HL-60/S4 treated with retinoic acid at 250 ng/mL for 4 days and 3 days (cell line): ENCODE data around the gene FBF1.
"Not testable (repeated sequence)": the region's sequence is repeated elsewhere in the genome, so short reads cannot be mapped to it uniquely, and the experiment has no call there.

Source experiments
- in situ Hi-C: fragments of 300-500 bp; cut with MboI; formaldehyde crosslinking; loops from 2 replicates; pipeline ENCODE4 v1.7.0; 2022; ENCODE audit warnings: low sequenced_read_pairs

The FBF1 gene

DNA sequence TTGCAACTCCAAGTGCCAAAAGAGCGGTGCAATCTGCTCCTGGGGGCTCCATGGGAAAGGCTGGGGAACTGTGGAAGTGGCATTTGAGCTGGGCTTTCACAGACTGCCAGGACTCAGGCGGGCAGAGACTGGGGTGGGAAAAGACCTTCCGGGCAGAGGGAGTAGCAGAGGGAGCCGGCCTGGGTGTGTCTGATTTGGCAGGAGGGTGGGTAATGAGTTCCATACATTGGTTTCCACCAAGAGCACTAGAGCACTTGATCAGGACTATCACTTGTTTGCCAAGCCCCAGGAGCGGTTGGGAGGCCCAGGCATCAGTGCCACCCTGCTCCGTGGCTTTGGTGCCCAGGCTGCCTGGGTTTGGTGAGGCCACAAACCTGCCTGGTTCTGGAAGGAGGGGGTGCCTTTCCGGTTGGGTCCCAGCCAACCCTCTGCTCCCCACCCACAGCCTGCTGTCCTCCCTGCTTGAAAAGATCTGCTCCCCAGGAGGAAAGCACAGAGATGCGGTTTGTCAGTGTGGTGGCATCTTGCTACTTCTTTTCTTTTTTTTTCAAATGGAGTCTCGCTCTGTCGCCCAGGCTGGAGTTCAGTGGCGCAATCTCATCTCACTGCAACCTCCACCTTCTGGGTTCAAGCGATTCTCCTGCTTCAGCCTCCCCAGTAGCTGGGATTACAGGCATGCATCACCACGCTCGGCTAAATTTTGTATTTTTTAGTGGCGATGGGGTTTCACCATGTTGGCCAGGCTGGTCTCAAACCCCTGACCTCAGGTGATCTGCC lies 59.0 kb downstream of the FBF1 start:
- in situ Hi-C loops: loop anchor here (25.0 kb wide), 1 partner anchor 95 kb away; the partner anchor contains the start of gene UNK

DNA sequence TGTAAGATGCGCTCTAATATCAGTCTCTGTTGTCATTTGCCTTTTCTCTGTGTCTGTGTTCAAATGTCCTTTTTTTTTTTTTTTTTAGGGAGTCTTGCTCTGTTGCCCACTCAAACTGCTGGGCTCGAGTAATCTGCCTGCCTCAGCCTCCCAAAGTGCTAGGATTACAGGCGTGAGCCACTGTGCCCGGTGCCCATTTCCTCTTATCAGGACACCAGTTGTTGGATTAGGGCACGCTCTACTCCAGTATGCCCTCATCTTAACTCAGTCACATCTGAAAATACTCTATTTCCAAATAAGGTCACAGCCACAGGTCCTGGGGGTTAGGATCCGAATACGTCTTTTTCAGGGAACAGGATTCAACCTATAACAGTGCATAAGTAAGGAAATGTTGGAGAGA lies 60.6 kb downstream of the FBF1 start:
- in situ Hi-C loops: loop anchor here (25.0 kb wide), 1 partner anchor 93 kb away; the partner anchor contains the start of gene UNK

DNA sequence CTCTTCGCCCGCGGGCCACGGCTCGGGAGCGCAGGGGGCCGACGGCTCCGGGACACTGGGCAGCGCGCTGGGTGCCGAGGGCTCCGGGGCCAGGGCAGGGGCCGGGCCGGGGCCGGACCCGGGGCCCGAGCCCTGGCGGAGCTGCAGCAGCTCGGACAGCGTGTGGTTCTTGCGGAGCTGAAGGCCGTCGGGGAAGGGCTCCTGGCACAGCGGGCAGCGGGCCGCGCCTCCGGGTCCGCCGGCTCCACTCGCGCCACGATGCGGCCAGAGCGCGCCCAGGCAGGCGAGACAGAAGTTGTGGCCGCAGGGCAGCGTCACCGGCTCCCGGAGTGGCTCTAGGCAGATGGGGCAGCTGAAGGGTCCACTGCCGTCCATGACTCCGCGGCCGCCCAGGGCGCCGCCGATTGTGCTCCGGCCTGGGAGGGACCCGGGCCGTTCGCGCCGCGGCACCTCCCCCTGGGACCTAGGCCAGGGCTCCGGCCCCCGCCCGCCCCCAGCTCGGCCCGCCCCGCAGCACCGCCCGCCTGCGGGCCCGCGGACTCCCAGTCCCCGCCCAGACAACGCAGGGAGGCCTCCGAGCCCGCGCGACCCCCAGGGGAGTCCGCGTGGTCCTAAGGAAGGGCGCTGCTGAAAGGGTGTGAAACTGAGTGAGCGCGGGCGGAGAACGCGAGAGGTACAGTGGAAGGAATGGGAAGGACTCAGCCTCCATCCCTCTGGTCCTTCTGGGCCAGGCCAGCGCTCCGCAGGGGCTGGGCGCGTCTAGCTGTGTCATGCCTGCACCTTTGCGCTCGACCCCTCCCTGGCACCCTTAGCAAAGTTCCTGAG lies 62.5 kb downstream of the FBF1 start, which contains the start of gene TRIM47:
Gene TRIM47, minus strand, starts transcription at position 408 of the 825 bp plus-strand sequence. Its CDS starts 33 bp downstream, at position 375.
- in situ Hi-C loops: loop anchor here (25.0 kb wide), 1 partner anchor 91 kb away; the partner anchor contains the start of gene UNK

DNA sequence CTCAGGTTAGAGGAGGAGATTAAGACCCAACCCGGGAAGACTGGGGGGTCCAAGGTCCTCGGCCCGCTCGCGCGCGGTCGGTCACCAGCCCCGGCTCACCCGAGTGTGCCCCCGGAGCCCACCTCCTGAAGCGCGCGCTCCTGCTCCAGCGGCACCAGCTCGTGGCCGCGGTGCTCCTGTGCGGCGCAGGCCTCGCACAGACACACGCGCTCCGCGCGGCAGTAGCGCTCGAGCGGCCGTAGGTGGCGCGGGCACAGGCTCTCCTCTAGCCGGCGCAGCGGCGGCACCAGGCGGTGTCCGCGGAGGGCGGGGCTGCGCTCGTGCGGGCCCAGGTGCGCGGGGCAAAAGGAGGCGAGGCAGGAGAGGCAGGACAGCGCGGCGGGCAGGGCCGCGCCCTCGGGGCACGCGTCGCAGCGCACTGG lies 63.1 kb downstream of the FBF1 start:
- in situ Hi-C loops: loop anchor here (25.0 kb wide), 1 partner anchor 90 kb away; the partner anchor contains the start of gene UNK

DNA sequence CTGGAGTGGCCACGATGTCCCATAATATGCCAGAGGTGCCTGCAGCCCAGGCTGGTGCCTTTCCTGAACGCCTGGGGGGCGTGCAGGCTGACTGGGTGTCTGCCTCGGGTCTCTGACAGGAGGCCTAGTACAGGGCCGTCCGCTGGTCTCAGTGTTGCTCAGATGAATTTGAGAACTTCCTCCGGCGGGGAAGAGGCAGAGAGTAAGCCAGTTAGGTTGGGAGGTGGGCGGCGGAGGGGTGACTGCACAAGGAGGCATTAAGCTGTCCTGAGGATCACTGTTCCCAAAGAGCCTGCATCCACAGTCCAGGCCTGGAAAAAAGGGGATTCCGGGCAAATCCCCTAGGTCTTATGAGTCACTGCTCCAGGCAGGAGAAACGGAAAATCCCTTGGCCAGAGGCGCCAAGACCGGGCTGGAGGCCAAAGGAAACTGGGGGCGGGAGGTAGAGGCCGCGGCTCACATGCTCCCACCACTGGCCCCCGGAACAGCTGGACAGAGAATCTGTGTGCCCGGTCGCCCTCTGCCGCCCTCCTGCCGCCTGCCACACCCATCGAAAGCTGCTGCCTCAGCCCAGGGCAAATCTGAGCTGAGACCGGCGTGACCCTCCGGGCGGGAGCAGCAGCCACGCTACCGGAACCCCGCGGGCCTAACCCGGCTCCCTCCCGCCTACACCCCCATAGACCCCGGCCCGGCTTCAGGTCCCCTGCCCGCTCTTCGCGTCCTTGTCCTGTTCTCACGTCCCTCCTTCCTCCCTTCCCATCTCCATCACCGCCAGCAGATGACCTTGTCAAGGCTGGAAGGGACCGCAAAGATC lies 63.7 kb downstream of the FBF1 start:
- in situ Hi-C loops: loop anchor here (25.0 kb wide), 1 partner anchor 90 kb away; the partner anchor contains the start of gene UNK

DNA sequence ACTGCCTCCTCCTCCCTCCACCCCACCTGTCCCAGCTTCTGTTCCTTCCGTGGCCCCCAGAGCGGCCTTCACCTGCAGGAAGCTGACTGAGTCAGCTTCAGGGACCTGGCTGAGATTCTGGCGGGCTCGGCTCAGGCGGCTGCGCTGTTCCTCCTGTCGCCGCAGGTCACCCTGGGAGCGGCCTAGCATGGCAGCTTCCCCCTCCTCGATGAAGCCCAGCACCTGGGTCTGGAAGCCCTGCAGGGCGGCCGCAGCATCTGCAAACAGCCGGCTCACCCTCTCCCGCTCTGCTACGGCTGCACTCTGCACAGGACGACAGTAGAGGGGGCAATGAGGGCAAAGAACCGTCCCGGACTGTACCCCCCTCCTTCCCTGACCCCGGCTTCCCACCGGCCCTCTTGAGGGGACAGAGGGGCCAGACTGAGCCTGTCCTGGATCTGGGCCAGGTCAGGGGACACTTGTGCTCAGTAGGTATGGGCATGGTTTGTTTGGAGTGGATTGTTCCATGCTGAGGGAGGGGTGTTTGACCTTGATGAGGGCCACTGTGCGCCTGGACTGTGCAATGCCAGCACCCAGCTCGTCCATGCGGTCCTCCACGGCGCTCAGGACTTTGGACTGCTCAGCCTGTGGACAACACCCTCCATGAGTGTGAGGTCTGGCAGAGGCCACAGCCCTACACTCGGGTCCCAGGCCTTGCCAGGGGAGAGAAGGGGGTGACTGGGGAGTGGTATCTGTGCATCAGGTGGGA lies 64.5 kb downstream of the FBF1 start:
- in situ Hi-C loops: loop anchor here (25.0 kb wide), 1 partner anchor 89 kb away; the partner anchor contains the start of gene UNK

DNA sequence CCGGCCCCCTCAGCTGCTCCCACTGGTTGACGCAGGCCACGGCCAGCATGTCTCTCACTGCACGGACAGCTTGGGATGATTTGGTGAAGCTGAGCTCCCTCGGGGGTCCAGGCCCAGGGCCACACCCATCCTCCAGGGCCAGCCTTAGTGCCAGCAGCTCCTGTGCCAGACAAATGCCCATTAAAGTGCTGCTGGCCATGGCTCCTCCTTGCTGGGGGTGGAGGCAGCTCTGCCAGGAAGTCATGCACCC lies 65.0 kb downstream of the FBF1 start:
- in situ Hi-C loops: loop anchor here (25.0 kb wide), 1 partner anchor 89 kb away; the partner anchor contains the start of gene UNK

DNA sequence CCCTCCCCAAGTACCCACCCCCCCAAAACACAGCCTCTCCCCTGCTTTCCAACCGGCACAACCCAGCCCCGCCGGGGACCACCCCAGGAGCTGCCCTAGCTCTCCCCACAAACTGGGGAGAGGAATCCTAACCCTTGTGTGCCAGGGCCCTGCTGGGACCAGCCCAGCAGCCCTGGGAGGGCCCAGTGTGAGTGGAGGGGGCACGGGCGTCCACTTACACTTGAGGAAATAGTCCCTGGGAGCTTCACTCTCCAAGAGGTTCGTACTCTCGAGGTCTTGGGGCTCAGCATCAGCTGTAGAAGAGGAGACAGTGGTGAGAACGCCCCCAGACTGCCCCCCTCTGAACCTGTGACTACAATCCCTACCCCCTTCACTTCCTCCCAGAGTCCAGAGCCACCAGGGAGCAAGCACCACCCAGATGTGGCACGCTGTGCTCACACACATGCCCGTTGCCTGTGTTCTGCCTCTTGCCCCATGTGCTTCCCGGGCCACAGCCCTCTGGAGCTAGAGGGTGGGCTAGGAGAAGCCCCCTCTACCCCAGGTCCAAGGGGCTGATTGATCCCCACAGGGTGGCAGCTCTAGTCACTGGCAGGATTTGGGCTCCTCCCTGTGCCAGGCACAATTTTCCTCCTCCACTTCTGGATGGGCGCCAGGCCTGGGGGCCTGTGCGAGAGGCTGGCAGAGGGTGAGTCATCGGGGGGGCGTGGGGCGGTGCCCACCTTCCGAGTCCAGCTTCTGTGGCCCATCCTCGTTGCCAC lies 65.5 kb downstream of the FBF1 start:
- in situ Hi-C loops: loop anchor here (25.0 kb wide), 1 partner anchor 88 kb away; the partner anchor contains the start of gene UNK

DNA sequence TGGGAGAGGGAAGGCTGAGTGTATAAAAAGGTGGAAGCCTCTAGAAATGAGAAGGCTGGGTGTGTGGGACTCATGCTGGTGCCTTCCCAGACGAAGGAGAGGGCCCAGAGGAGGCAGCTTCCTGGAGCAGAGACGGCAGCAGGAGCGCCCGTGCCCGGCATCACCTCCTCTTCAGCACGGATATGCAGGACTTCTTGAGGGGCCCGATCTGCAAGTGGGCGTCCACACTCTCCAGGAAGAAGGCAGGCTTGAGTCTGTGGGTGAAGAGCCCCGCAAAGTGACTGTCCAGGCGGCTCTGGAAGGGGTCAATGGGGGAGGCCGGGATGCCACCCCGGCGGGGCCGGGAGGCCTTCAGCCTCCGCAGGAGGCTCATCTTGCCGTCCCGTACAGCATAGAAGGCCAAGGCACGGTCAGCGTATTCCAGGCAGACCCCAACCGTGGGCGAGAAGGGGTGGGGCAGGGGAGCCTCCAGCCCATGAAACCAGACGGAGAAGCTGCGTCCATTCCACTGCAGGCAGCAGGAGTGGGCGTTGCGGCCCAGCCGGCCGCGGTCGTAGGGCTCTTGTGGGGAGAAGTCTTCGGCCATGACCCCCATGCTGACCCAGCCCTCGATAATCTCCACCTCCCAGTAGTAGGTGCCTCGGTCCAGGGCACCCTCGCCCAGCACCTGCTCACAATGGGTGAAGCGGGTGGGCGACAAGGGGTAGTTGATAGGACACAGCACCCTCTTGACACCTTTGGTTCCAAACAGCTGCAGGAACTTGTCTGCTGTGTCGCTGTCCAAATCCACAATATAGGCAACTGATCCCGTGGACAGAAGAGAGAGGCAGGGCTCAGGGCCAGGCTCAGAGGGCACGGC lies 66.3 kb downstream of the FBF1 start:
- in situ Hi-C loops: loop anchor here (25.0 kb wide), 1 partner anchor 87 kb away; the partner anchor contains the start of gene UNK

DNA sequence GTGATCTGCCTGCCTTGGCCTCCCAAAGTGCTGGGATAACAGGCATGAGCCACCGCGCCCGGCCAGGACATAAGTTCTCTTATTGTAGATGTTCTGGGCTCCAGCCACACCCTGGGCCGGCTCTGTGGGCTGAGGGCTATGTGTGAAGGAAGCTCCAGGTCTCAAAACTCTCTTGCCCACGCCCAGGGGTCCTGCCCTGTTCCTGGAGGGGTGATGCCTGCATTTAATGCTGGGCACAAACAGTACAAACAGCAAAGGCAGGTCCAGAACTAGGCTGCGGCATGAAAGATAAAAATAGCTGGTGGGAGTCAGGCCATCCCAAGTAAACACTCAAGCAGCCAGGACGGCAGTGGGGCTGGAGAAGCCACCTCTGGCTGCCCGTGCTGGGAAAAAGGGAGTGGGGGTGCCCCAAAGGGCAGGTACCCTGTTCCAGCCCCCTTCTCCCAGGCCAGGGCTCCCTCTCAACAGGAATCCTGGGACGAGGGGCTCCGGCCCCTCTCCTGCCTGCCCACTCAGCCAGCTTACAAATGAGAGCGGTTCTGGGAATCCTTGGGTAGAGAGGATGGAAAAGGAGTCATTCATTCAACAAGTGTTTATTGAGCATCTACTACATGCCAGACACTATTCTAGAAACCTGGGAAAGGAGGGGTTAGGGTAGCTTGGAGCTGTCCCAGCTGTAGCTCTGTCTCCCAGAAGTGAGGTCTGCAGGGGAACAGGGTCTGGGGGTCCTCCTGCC lies 67.1 kb downstream of the FBF1 start:
- in situ Hi-C loops: no loop called here

DNA sequence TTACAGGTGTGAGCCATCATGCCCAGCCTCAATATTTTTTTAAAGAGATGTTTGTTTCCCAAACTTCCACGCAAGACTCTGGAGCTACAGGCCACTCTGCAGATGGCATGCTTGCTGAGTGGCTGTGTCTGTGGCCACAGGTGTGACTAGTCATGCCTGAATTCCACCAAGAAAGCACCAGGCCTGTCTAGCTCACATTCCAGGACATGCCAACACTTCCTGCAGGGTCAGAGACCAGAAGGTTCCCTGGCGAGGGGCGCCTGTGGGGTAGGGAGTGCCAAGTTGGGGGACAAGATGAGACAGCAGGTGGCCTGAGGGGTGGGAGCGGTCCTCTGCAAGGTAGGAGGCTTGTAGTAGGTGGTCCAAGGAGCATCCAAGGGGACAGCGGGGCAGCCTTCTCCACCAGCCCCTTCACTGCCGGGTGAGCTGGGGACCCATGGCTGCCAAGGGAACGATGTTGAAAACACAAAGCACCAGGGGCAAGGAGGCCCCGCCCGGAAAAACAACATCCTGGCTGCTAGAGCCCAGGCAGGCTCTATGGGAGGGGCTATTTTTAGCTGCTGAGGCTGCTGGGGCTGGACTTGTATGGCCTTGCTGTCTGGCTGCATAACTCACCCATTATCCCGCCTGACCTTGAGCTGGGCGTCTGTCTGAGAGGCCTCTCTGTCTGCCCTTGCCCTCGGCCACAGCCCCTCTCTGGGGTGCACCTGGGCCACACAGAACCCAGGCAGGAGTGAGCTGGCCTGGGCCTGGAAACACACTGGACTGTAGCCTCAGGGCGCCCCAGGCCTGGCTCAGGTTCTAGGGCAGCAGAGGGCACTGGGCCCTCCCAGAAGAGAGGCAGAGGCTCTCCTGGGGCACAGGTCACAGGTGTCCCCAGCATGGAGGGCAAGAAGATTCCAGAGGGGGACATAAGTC lies 68.1 kb downstream of the FBF1 start:
- in situ Hi-C loops: no loop called here

DNA sequence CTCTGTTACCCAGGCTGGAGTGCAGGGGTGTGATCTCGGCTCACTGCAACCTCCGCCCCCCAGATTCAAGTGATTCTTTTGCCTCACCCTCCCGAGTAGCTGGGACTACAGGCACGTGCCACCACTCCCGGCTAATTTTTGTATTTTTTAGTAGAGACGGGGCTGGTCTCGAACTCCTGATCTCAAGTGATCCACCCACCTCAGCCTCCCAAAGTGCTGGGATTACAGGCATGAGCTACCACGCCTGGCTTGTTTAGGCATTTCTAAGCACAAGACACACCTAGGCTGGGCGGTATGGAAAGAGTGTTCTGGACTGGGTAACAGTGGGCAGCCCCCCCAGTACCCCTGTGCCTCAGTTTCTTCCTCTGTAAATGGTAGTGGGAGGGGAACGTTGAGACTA lies 70.6 kb downstream of the FBF1 start:
- in situ Hi-C loops: not testable (repeated sequence)

DNA sequence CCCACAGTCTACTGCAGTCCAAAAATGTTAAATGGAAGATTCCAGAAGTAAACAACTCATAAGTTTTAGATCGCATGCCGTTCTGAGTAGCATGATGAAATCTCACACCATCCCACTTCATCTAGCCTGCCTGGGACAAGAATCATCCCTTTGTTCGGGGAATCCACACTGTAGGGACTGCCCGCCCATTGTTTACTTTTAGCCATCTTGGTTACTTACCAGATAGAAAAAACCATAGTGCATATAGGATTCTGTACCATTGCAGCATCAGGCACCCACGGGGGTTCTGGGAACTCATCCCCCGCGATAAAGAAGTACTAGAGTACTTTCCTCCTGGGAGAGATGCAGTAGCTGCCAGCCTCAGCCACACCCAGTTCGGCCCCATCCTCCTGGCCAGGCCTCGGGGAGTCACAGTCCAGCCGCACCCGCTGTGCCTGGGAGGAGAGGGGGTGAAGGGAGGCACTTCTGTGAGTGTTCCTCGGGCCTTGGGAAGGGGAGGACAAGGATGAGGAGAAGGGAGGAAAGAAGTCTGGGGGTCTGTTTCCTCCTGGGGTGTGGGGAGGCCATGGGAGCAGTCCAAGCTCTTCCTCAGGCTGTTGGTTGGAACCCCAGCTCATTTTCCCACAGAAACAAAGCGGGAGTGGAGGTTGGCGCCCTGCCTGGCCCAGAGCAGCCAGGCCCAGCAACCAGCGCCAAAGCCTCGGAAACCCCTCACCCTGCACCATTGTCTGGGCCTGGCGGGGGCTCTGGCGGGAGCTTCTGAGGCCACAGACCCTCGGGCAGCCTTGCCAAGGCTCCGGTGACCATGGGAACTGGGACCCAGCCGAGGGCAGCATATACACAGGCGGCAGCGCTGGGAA lies 71.3 kb downstream of the FBF1 start:
- in situ Hi-C loops: no loop called here

DNA sequence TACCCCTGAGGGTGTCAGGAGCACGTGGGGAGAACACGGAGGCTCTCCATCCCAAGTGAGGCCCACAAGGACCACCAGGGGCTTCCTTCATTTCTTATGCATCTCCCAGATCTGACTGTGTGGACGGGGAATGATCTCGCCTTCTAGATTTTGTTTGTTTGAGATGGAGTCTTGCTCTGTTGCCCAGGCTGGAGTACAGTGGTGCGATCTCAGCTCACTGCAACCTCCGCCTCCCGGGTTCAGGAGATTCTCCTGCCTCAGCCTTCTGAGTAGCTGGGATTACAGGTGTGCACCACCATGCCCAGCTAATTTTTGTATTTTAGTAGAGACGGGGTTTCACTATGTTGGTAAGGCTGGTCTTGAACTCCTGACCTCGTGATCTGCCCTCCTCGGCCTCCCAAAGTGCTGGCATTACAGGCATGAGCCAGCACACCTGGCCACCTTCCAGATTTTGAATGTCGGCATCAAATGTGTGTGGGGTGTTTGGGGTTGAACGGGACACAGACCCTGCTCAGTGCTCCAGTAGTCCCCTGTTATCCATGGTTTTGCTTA lies 72.0 kb downstream of the FBF1 start:
- in situ Hi-C loops: not testable (repeated sequence)

DNA sequence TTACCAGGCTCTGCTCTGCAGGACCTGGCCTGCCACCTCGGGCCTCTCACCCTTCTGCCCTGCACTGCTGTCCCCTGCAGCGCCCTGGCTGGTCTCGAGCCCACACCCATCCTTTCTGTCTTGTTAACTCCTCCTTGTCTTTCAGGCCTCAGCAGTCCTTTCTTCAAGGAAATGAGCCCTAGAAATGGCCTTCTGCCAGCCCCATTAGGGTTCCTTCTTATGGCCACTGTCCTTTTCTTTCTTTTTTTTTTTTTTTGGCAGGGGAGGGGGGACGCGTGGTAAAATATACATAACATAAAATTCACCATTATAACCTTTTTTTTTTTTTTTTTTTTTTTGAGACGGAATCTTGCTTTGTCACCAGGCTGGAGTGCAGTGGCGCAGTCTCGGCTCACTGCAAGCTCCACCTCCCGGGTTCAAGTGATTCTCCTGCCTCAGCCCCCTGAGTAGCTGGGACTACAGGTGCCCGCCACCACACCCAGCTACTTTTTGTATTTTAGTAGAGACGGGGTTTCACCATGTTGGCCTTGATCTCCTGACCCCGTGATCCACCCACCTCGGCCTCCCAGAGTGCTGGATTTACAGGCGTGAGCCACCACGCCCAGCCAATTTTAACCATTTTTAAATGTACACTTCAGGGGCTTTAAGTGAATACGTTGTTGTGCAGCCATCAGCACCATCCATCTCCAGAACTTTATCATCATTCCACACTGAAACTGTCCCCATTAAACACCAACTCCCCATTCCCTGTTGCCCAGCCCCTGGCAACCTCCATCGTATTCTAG lies 75.2 kb downstream of the FBF1 start:
- in situ Hi-C loops: not testable (repeated sequence)
